Hindlimb muscle (tissue), 1 donor: Measurements from ENCODE around the gene EXOSC3. TPM values are rescaled to one million over a fixed set of nuclear protein-coding genes. Genes with fewer than 3 reads are reported as not detected.

Source experiments
- DNase-seq: peaks from one replicate; pipeline ENCODE4 v3.0.0-alpha.2; 2013
- polyA plus RNA-seq: library from polyadenylated mRNA; unstranded; fragments of 120-200 nt; gene quantifications from one replicate; pipeline ENCODE4 v1.2.1, GENCODE V29; 2013; ENCODE audit not compliant: insufficient read length

Gene EXOSC3
- polyA plus RNA-seq, 1 donor, result 25.2 TPM

- peak; percentile 11 for DNase-seq
Observed at GRCh38 chr9:37732086-37732741, 52.6 kb downstream of the EXOSC3 start.

- DNase-seq, result no peak
Observed at GRCh38 chr9:37730839-37731238, 54.0 kb downstream of the EXOSC3 start.

- no peak for DNase-seq
Observed at GRCh38 chr9:37730256-37730655, 54.6 kb downstream of the EXOSC3 start.

Other genes with a start within 250 kb of the EXOSC3 start
- 45.1 TPM for gene FBXO10, start 208.7 kb downstream of the EXOSC3 start, polyA plus RNA-seq
- 57.8 TPM for gene TOMM5, start 192.5 kb downstream of the EXOSC3 start, polyA plus RNA-seq
- 19.2 TPM for gene FRMPD1, start 134.1 kb downstream of the EXOSC3 start, polyA plus RNA-seq
- 11.3 TPM for gene TRMT10B, start 31.3 kb downstream of the EXOSC3 start, polyA plus RNA-seq
- gene DCAF10, start 15.7 kb upstream of the EXOSC3 start, polyA plus RNA-seq, result 22.8 TPM
- gene SLC25A51, start 119.1 kb upstream of the EXOSC3 start, polyA plus RNA-seq, result 13.0 TPM